HG03575 (cell line): ENCODE measurements around the gene PTPRJ.
"Not testable (repeated sequence)": the region's sequence is repeated elsewhere in the genome, so short reads cannot be mapped to it uniquely, and the experiment has no call there.

Source experiments
- ATAC-seq: cut with Tn5 transposase; IDR thresholded peaks from one replicate; pipeline ENCODE4 v1.9.1; 2021; ENCODE audit not compliant: unreplicated experiment, insufficient number of reproducible peaks, low FRiP score; ENCODE audit errors: extremely low read depth

Gene PTPRJ

GRCh38 chr11:48167380-48167779, 187.0 kb downstream of the PTPRJ start:
- ATAC-seq: no peak

DNA sequence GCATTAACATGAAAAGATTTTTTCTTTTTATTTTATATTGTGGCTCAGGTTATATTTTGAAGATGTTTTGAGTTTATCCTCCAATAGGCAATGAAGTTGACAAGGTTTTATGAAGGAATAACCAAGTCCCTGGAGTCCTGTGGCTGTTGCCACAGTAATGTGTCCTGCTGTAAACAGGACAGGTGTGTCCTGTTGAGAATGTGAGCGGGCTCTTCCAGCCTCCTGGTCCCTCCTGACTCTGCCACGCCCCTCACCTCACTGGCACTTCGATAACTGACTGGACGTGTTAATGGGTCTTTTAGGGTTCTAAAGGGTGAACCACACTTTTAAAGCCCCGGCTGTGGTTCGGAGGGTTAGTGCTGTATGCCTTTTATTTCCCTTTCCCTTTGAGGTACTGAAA, 188.5 kb downstream of the PTPRJ start:
- no peak for ATAC-seq

DNA sequence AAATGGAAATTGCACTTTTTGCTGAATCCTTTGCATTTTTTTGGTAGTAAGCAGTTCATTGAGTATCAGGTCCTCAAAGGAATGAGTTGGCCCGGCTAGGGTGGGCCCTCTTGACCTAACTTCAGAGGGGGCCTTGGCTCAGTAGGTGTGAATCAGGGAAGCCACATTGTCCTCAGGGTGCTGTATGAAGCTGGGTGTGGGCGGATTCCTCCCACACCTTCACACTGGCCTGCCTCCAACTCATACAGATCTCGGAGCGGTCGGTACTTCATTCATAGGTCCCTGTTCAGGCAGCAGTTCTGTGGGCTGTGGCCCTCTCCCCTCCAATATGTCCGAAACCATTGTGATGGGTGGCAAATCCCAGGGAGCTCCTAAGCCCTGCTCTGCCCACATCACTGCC, 188.9 kb downstream of the PTPRJ start:
- no peak for ATAC-seq

- no peak for ATAC-seq
These were observed 189.4 kb downstream of the PTPRJ start for GRCh38 chr11:48169717-48170116.

DNA sequence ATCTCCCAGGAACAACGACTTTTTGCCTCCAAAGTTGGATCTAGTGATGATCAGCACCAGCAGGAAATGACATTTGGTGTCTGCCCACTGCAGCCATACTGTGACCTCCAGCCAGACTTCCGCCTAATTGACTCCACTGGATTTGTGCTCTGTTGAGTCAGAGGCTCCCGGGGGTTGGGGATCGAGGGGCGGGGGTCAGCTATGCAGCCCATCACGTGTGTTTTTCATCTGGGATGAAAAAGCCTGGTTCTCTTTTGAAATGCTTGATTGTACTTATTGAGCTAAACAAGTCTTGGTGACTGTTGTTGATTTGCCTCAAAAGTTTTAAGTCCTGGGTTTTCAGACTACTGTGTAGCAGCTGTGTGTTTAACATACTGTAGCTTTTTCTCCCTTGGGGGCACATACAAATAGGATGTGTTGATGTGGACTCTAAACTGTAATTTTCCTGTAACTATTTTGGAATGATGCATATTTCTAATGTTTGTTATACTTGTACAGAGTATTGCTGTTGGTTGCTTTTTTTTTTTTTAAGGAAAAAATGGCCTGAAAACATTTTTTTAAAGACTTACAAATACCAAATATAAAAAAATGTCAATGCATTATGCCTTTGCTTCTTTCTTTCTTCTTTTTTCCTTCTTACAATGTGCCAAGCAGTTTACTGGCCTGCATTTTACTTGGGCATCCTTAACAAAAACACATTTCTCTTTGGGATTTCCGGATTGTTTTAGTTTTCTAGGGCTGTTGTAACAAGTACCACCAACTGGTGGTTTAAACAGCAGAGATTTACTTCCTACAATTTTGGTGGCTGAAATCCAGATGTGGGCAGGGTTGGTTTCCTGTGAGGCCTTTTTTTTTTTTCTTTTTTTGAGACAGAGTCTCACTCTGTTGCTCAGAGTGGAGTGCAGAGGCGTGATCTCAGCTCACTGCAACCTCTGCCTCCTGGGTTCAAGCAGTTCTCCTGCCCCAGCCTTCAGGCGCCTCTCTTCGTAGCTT, 190.2 kb downstream of the PTPRJ start:
- ATAC-seq: no peak

DNA sequence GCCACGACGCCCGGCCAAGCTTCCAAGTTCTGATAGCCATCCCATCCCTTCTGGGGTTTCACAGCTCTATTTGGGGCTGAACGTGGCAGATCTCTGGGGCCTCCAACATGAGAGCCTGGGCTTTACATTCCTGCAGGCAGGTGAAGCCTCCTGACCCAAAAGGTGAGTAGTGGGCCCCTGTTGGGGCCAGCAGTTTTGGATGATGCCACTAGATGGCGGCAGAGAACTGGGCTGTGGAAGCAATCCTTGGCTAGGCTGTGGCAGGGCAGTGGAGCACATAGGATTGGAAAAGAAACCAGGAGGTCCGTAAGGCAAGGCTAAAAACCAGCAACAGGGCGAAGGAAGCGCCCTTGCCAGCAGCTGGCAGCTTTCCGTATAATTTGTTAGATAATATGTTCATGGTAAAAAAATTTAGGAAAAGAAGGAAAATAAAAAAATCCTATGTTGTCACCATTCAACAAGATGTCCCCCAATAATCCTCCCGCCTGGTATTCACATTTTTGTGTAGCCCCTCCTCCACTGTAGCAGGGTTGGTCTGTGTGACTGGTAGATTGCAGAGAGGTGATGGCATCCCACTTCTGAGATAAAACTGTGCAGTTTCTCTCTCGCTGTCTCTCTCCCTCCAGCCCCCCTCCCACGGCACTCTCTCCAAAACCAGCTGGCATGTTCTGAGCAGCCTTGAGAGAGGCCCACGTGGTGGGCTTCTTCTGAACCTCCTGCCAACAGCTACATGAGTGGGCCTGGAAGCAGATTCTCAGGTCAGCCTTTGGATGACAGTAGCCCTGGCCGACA, 192.7 kb downstream of the PTPRJ start:
- no peak for ATAC-seq

DNA sequence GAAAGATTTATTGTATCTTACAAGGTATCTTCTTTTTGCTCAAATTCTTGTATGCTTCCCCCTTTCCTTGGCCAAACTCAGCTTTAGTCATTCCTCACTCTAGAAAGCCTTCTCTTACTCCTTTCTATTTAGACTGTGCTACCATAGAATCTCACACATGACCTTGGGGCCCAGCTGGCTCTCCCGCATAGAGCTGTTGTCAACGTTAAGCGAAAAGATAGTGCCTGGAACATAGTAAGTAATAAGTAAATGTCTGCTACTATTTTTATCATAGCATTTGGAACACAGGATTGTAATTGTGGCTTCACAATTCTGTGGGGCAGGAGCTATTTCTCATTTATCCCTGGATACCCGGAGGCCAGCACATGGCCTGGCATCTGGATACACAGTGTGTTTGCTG, 197.3 kb downstream of the PTPRJ start:
- no peak for ATAC-seq

DNA sequence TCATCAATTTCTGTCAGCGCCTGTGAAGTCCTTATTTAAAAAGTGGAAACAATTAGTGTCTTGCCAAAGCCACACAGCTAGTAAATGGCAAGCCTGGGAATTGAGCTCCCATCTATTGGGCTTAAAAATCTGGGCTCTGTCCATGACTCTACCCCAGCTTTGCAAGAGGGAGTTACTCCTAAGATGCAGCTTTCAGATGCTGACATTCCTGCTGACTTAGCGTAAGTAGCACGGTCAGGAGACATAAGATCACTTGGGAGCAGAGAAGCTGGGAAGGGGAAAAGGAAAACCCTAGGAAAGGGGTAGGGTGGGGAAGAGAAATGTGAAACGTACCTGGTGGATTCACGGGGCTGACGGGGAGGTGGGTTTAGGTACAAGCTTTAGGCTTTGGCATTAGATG, 200.3 kb downstream of the PTPRJ start:
- ATAC-seq: no peak

DNA sequence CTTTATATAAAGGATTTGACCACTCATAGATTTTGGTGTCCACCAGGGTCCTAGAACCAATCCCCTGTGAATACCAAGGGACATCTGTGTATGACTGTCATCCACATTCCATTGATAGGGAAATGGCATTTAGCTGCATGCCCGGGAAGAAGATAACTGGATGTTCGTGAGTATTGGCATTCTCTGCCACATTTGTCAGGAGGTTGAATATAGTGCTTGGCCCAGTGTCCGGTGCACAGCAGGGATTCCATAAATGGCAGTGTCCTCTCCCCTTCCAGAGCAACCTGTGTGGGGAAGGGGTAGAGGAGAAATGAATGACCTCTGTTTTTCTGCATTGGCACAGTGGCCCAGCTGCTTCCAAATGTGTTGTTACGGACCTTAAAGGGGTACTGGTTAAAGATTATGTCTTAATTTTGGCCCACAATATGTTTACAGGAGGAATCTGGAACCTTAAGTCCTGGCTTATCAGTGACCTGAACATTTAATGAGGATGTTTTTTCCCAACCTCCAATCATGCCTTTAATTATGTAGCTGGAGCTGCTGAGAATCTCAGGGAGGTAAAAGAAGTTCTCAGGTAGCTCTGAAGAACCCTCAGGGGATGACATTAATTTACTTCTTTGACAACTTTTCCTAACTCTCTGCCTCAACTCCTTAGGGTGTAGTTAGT, 202.6 kb downstream of the PTPRJ start:
- ATAC-seq: no peak

- no peak for ATAC-seq
These were observed 204.1 kb downstream of the PTPRJ start for GRCh38 chr11:48184452-48184851.

DNA sequence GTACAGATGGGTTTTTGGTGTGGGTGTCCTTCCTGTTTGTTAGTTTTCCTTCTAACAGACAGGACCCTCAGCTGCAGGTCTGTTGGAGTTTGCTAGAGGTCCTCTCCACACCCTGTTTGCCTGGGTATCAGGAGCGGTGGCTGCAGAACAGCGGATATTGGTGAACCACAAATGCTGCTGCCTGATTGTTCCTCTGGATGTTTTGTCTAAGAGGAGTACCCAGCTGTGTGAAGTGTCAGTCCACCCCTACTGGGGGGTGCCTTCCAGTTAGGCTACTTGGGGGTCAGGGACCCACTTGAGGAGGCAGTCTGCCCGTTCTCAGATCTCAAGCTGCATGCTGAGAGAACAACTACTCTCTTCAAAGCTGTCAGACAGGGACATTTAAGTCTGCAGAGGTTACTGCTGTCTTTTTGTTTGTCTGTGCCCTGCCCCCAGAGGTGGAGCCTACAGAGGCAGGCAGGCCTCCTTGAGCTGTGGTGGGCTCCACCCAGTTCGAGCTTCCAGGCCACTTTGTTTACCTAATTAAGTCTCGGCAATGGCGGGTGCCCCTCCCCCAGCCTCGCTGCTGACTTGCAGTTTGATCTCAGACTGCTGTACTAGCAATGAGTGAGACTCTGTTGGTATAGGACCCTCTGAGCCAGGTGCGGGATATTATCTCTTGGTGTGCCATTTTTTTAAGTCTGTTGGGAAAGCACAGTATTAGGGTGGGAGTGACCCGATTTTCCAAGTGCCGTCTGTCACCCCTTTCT, 210.7 kb downstream of the PTPRJ start:
- not testable (repeated sequence) for ATAC-seq

DNA sequence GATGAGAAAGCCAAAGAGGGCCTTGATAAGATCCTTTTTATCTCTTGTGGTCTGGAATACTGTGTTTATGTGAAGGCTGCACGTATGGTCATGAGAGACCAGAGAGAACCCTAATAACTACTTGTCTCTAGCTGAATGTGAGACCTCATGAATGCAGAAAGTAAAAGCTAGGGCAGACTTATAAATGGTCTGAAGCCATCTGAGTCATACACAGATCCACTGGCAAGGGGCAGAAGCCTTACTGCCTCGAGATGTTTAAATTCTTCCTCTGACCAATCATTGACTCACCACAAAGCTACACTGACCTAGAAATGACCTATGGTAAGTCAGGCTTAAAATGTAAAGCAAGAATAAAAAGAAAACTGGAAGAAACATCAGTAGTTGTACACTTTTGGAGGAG, 213.5 kb downstream of the PTPRJ start:
- no peak for ATAC-seq

GRCh38 chr11:48207881-48208280, 227.5 kb downstream of the PTPRJ start:
- no peak for ATAC-seq

GRCh38 chr11:48210052-48210451, 229.7 kb downstream of the PTPRJ start:
- ATAC-seq: no peak

- no peak for ATAC-seq
These were observed 236.2 kb downstream of the PTPRJ start, which contains the start of gene OR4B1 for GRCh38 chr11:48216510-48216909. Gene OR4B1 (plus strand): TSS chr11:48216810. CDS start chr11:48216810, 0 bp downstream.
